Stimulated activated CD8-positive, alpha-beta memory T cell treated with anti-CD3 and anti-CD28 coated beads, Interleukin-7, amount 100 ng/mL, for 1 hour (primary cell): Measurements from ENCODE around the gene RPTOR.

Experiments used
- DNase-seq, 2 donors: peaks; one replicate each; pipeline ENCODE4 v3.0.0-alpha.2; 2020; ENCODE audit warnings: low read depth in 2 of 2

RPTOR gene

DNA sequence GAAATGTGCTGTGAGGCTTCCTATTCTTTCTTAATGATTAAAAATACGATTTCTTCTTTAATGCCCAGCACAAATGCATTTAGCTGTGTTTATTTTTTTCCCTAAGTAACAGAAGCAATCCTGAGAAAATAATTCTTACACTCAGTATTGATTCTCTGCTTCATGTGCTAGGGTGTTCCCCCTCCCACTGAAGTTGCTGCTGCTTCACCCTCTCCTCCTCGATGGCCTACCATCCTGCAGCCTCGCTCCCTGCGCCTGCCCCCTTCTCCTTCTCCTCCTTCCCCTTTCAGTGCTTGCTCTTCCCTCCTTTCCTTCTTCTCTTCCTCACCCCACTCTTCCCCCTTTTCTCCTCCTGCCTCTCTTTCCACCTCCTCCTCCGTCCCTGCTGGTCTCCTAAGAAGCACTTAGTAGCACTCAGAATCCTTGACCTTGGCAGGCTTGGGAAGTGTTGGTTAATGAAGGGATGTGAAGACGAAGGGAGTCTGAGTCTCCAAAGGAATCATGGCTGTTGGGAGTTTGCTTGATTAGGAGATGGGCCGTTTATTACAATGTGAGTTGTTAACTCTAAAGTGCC is 119.7 kb downstream of the RPTOR start:
- no peak for DNase-seq

DNA sequence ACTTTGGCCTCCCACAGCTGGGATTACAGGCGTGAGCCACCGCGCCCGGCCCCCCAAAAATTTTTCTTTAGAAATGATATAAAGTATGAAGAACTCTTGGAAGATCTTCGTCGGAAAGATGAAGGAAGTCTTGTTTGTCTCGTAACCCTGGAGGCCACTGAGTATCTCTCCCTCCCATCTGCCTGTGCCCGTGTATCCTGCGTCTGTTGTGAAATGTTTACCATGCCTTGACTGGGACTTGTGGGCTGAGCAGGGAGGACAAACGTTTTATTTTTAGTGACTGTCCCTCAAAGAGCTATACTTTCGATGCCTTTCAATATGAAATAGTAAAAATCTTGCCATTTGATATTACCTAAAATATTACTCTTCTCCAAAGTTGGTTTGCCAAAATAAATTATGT is 121.2 kb downstream of the RPTOR start:
- no peak for DNase-seq

DNA sequence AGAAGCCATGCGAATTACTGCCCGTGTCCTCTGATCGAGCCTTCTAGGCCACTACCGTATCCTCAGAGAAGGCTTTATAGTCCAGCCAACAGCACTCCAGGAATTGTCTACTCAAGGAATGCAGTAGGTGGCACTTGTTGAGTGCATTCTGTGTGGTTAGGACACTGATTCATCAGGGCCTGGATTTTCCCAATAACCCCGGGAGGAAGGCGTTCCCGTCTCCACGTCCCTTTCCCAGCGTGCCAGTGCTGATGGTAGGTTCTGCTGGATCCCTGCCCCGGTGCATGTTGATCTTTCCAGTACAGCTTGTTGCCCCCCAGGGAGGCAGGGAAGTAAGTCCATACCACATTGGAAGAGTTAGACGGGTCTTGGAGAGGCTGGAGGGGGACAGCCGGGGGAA is 122.2 kb downstream of the RPTOR start:
- no peak for DNase-seq

DNA sequence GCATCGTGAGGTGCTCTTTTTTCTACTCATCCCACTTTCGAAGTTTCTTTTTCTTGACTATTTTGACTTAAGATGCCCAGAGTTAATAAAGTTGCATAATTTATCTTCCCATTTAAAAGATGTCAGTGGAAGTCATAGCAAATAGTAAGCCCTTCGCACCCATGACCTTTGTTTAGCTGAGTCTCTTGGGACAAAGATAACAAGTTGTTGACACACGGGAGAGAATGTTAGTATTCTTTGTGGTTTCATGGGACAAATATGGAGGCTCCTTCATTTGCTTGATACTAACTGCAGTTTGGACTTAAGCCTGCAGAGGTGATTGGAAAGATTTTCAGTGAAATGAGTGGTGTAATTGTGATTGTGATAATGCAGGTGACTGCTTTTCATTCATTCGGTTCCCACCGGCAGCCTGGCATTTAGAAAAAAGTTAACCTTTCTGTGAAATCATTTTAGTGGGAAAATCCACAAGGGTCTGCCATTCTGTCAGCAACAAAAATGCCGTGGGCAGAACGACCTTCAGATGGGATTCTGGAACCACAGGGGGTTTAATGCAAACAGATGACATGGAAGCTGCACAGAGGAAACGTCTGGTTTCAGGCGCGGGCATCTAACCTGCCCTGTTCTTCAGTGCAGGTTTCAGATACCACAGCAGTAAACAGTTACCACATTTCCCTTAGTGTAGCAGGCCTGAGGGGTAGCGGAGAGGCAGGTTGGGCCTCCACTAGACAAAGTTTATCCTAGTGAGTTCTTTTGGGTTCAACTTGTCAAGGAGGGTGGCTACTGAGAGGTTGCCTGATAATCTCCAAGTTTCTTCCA is 123.0 kb downstream of the RPTOR start:
- no peak for DNase-seq

DNA sequence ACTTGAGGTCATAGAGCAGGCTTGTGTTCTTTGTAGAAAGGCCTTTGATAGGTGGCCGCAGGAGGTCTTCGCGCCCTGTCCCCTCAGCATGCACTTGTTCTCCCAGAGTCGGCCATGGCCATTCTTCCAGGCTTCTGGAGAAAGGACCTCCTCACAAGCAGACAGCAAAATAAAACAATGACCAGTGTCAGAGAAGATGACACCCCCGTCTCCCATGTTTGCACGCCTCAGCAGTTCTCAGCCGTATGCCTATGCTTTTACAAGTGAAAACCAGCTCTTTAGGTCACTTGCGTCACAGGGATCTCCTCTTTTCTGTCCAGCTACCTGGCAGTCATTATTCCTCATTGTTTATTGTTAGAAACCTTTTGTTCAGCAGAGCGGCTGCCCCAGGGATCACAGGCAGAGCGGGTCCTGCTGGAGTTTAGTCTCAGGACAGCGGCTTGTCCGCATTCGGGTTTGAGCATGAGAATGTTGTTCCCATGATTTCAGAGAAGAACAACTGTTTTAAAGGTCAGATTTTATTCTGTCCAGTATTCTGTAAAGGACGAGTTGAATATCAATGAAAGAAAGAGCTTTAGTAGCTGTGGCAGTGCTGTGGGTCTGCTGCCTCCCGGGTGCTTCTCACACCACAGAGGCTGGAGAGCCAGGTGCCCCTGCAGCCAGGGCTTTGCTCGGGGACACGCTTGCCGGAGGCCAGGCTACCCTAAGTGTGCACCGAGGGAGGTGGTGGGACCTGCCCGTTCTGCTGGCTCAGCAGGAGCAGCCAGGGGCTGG is 123.9 kb downstream of the RPTOR start:
- no peak for DNase-seq

DNA sequence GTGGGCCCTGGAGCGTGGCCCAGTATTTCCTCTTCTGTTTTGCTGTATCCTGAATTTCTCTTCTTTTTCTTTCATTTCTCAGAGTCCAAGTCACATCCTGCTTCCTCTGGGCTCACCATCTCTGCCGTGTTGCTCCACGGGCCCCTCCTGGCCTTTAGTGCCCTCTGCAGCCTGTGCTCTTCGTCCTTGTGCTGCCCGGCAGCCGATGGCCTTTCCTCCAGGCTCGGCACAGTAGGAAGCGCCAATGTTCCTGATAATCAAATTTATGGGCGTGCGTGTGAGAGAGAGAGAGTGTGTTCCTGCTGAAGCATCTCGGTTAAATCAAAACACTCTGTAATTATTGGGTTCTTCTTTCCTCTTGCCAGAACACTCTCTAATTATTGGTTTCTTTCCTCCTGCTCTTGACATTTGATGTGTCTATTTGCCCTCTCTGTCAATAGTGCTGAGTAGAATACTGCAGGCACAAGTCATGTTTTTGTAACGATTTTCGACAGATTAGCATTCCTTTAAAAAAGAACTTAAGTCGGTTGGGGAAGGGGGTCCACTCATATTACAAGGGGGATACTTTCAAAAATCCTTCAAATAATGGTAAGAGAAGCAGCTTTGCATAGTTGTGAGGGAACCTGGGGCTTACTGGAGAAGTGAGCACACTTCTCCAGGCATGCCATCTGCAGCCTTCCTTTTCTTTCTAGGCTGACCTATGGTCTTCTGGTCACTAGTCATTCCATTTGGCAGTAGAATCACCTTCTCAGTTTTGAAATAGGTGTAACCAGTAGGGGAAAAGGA is 126.6 kb downstream of the RPTOR start:
- no peak for DNase-seq

DNA sequence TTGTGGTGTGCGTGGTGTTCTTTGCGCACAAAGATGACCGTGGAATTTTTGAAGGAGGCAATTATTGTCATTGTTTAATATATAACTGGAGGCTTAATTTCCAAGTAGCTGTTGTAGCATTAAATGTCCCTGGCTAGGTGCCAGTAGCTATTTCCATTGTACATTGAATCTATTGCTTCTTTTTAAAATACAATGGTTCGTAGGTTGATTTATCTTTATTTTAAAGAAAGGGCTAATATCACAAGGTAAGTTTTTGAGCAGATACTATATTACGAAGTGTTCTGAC is 127.1 kb downstream of the RPTOR start:
- DNase-seq = no peak

DNA sequence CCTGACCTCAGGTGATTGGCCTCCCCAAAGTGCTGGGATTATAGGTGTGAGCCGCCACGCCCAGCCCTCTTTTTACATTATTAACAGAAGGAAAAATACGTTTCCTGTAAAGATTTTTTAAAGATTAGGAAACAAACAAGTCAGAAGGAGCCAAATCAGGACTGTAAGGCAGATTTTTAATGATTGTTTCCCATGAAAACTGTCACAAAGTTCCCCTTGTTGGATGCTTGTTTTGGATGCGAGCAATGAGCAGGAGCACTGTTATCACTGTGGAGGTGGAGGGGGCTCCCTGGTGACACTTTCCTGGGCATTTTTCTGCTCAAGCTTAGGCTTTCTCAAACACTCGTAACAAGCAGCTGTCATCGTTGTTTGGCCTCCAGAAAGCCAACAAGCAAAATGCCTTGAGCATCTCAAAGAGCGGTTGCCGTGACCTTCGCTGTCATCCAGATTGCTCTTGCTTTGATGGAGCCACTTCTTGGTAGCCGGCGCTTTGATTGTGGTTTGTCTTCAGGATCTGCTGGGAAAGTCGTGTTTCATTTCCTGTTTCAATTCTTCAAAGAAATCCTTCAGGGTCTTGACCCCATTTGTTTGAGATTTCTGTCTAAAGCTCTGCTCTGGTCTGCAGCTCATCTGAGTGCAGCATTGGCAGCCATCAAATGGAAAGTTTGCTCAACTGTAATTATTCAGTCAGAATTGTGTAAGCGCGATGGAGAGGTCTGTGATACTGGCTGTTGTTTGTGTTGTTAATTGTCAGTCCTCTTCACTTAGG is 128.7 kb downstream of the RPTOR start:
- no peak for DNase-seq

DNA sequence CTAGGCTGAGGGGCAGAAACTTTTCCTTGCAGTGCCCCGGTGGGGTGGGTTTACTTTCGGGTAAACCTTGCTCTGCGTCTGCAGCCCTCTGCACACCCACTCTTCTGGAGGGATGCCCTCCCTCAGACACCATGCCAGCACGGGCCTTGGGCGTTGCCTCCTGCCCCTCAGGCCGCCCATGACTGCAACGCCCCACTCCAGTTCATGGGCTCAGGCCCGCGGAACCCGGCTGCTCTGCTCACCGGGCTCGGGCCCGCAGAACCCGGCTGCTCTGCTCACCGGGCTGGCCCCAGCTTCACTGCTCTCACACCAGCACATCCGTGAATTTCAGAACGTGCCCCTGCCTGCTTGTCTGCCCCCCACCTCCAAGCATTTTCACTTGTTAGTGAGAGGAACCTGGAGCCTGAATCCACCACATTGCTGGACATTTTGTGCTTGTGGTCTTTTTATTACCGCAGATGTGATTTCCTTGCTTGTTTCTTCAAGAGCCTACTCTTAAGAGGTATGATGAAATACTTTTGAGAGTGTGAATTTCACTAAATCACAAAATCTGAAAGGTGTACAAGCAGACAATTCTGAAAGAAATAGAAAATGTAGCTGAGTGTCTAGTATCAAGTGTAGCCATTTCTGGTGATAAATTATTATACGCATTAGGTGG is 130.9 kb downstream of the RPTOR start:
- DNase-seq = no peak

DNA sequence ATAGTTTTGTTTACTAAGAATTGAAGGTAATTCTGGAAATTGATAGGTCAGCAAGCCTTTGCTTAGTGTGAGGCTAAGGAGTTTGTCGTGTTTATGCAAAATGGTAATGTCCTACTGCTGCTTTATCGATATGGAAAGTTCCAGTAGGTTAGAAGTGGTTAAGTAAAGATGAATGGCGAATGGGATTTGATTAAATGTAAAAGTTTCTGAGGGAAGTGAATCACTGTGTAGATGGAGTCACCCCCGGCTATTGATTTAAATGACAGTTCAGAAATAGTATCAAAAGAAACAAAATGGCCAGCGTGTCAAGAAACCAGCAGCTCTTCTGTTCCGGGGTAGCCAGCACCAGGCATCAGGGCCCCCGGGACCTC is 131.4 kb downstream of the RPTOR start:
- no peak for DNase-seq

DNA sequence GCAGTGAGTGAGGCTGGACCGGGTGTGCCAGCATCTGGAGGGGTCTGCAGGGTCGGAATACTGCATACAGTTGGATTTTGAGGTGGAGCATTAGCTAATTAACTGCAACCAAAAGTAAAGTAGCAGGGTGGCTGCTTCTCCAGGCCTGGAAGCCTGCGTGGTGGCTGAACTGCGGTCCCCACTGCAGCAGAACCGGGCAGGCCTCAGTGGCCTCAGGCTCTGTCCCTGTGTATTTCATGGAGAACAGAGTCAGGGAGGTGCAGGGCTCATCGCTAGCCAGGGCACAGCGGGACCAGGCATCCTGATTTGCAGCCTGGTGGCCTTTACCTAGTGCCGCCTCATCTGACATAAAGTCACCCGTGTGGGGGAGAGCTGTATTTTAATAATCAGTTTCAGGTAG is 131.9 kb downstream of the RPTOR start:
- DNase-seq = no peak

DNA sequence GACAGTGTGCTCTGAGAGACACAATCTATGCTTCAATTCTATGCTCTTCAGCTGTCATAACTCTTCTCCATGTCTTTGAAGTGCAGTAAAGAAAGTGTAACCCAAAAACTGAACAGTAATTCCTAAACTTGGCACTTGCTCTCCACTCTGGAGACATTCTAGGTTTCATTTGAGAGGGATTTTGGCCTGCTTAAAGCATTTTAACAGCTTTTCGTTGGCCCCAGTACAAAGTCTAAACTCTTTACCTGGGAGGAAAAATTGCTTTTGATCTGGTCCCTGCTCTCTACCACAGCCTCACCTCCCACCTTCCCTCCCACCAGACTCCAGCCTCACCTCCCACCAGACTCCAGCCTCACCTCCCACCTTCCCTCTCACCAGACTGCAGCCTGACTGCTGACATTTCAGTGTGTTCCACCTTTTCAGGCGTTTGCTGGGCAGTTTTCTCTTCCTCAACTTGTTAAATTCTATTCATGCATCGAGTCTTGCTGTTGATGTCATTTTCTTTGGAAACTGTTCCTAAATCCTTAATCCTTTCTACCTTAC is 132.6 kb downstream of the RPTOR start:
- no peak for DNase-seq

DNA sequence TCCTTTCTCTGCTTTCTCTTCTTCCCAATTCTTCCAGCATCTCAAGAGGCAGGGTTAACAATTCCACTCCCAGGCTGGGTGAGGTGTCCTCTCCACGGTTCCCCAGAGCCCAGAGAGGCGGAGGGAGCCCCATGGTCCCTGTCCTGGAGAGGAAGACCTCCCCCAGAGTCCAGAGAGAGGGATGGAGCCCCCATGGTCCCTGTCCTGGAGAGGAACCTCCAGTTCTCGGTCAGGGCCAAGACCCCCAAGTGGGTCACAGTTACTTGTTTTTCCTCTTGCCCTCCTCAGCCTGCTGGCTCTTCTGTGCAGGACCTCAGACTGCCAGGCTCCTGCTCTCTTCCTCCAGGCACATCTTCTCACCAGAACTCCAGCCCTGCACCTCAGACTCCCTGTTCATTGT is 135.2 kb downstream of the RPTOR start:
- DNase-seq = no peak

DNA sequence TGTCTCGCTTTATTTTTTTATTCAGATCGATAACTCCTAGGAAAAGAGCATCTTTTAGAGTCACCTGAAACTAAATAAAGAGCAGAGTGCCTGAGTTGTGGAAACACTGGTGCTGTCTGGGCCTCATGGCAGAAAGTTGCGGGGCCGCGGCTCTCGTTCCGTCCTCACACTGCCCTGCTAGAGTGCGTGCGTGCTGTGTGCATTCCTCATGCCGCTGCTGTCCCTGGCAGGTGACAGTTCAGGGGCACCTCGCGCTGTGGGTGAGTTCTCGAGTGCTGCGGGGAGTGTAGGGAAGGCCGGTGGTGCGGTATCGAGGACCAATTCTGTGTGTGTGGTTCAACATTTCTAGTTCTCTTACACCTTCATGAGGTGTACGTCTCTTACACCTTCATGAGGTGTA is 136.6 kb downstream of the RPTOR start:
- no peak for DNase-seq

DNA sequence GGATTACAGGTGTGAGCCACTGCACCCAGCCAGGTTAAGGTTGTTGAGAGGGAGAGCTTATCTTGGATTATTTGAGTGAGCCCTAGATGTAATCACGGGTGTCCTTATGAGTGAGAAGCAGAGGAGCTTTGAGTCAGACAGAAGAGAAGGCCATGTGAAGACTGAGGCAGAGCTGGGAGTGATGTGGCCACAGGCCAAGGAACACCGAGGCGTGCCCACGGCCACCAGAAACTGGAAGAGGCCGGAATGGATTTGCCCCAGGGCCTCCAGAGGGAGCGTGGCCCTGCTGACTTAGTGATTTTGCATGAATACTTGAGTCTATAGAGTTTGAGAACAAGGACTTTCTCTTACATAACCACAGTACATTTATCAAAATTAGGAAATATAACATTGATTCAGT is 137.7 kb downstream of the RPTOR start:
- no peak for DNase-seq

DNA sequence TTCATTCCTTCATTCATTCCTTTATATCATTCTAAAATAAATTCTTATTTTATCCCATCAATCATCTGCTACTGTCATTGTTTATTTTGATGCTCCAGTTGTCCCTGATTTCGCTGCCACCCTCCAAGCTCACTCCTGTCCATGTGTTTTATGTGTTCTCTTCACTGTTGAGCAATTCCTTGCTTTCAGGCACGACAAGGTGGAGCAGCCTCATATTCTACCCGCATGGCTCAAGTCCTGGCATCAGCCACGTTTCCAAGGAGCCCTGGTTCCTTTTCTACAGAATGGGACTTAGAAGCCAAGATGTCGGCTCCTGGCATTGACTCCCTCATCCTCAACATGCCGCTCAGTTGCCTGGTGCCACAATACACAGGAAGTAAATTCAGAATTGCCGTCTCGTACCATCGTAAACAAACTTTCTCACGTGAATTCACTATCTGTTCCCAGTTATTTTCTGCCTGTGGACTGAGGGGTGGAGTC is 139.0 kb downstream of the RPTOR start:
- DNase-seq = no peak

DNA sequence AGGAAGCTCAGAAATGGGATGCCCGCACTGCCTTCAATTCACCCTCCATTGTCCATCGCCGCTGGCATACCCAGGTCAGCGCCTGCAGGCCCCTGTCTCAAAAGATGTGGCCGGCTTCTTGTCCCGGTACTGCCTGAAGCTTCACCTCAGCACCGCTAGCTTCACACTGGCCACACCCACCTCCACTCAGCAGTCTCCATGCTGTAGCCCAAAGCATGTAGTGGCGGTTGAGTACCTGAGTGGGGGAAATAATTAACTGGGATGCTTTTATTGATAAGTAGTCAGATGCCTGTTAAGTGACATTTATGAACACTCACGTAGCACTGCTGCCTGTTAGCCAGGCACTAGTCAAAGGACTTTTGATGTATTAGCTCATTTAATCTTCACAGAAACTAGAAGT is 143.2 kb downstream of the RPTOR start:
- DNase-seq = no peak

DNA sequence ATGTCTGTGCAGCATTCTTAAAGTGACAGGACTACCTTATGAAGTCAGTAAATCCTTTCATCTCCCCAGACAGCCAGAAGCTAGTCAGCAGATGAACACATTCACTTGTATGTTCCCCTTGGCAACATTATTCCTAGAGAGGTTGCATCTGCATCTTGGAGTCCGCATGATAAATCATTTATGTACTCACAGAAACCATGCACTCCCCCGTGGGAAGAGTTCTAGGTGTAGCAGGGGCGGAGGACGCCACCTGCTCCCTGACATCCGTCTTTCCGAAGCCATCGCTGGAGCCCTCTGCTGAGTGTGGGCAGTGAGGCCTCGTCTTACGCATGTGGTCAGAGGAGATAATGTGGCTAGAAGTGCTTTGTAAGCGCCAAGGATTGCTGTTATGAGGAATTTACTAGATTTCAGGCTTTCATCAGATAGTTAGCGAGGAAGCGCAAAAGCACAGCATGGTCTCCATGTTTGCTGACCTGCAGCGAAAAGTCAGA is 144.5 kb downstream of the RPTOR start:
- DNase-seq = no peak

DNA sequence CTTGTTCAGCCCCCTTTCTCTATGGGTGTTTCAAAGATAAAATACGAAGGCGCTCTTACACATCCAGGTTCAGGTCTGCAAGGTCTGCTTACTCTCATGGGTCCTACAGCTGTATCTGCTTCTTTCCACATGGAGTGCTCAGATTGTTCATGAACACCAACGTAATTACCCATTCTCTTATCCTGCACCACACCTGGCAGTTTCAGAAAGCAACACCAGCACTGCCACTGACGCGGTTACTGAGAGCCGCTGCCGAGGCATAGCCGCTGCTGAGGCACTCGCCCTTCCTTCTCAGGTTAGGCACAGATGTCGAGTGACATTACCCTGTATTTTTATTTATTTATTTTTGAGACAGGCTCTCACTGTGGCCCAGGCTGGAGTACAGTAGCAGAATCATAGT is 147.1 kb downstream of the RPTOR start:
- DNase-seq = no peak

DNA sequence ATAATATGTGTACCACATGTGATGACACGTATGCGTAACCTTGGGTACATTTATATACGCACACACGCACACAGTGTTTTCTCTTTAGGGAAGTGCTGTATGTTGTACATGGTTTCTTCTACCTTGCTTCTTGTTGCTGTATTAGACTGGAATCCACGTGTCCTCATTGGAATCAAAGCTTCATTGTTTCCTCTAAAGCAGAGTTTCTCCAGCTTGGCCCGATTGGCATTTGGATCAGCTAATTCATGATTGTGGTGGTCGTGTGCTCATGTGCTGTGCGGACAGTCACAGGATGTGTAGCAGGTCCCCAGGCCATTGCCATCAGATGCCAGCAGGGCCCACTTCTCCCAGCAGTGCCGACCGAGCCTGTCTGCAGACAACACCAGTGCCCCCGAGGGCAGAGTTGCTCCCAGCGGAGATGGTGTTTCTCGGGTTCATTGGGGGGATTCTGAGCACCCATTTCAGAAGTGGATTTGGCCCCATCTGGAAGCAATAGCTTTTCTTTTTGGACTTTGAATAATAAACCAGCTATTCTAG is 148.4 kb downstream of the RPTOR start:
- no peak for DNase-seq
